B cell (primary cell): ENCODE data around the gene DNASE2. TPM values are rescaled to one million over a fixed set of nuclear protein-coding genes. Genes with fewer than 3 reads are reported as not detected.

Experiments used
- polyA plus RNA-seq: library from polyadenylated mRNA; depleted of rRNA; stranded (reverse); fragments of >200 nt; gene quantifications from 2 replicates; pipeline ENCODE4 v1.2.3, GENCODE V29; 2012
- small RNA-seq: library from RNA; depleted of rRNA; stranded (forward); fragments of <200 nt; gene quantifications from one replicate; pipeline ENCODE3, GENCODE V24; 2012; ENCODE audit warnings: low replicate concordance, low read depth; ENCODE audit not compliant: insufficient read length
- total RNA-seq, 2 donors: library from RNA; stranded (reverse); fragments of 120-200 nt in 1 of 2; gene quantifications; 1 replicate in 1 of 2; 2 replicates in 1 of 2; pipeline versions ENCODE4 v1.2.3 to v1.2.4, GENCODE V29; 2013 to 2022

DNASE2 gene
- total and polyA plus RNA-seq, 2 donors (not counting 1 experiment from before 2014, with no cell fraction given) = 24.9 to 26.6 TPM

Small RNA genes lying within 50 kb of the gene (small RNA-seq; reads per million reads assigned to genes)
- gene MIR5695 (not detected), gene MIR6794 (not detected)

Other genes starting within 250 kb of the DNASE2 start
- 252 and 256 TPM in 2 replicates for gene MAN2B1, start 214.7 kb downstream of the DNASE2 start, total RNA-seq
- gene MAN2B1, start 214.7 kb downstream of the DNASE2 start, polyA plus RNA-seq = 183 and 188 TPM in 2 replicates
- 24.6 and 25.8 TPM in 2 replicates for gene WDR83, start 214.6 kb downstream of the DNASE2 start, total RNA-seq
- gene WDR83, start 214.6 kb downstream of the DNASE2 start, polyA plus RNA-seq = 15.2 and 16.3 TPM in 2 replicates
- gene DHPS, start 199.6 kb downstream of the DNASE2 start, total RNA-seq = 187 and 200 TPM in 2 replicates
- 204 and 216 TPM in 2 replicates for gene DHPS, start 199.6 kb downstream of the DNASE2 start, polyA plus RNA-seq
- gene GNG14, start 193.5 kb downstream of the DNASE2 start, total RNA-seq = not detected in 2 replicates
- not detected in 2 replicates for gene GNG14, start 193.5 kb downstream of the DNASE2 start, polyA plus RNA-seq
- 4.7 and 5.2 TPM in 2 replicates for gene FBXW9, start 184.8 kb downstream of the DNASE2 start, total RNA-seq
- 4.0 and 4.7 TPM in 2 replicates for gene FBXW9, start 184.8 kb downstream of the DNASE2 start, polyA plus RNA-seq
- 73.7 and 76.3 TPM in 2 replicates for gene TNPO2, start 157.5 kb downstream of the DNASE2 start, total RNA-seq
- 85.6 and 89.0 TPM in 2 replicates for gene TNPO2, start 157.5 kb downstream of the DNASE2 start, polyA plus RNA-seq
- 199 and 207 TPM in 2 replicates for gene TRIR, start 146.8 kb downstream of the DNASE2 start, total RNA-seq
- gene TRIR, start 146.8 kb downstream of the DNASE2 start, polyA plus RNA-seq = 270 and 305 TPM in 2 replicates
- gene GET3, start 144.0 kb downstream of the DNASE2 start, total RNA-seq = 30.7 and 37.2 TPM in 2 replicates
- gene GET3, start 144.0 kb downstream of the DNASE2 start, polyA plus RNA-seq = 45.5 and 61.7 TPM in 2 replicates
- not detected in 2 replicates for gene BEST2, start 129.7 kb downstream of the DNASE2 start, total RNA-seq
- 0.07 TPM in 1 of 2 replicates, not detected in the other for gene BEST2, start 129.7 kb downstream of the DNASE2 start, polyA plus RNA-seq
- 31.6 and 33.4 TPM in 2 replicates for gene HOOK2, start 105.9 kb downstream of the DNASE2 start, total RNA-seq
- gene HOOK2, start 105.9 kb downstream of the DNASE2 start, polyA plus RNA-seq = 30.3 and 35.7 TPM in 2 replicates
- gene JUNB, start 90.0 kb downstream of the DNASE2 start, total RNA-seq = 196 and 206 TPM in 2 replicates
- gene JUNB, start 90.0 kb downstream of the DNASE2 start, polyA plus RNA-seq = 1,407 and 4,055 TPM in 2 replicates
- 45.1 and 45.5 TPM in 2 replicates for gene PRDX2, start 79.6 kb downstream of the DNASE2 start, total RNA-seq
- 44.3 and 66.1 TPM in 2 replicates for gene PRDX2, start 79.6 kb downstream of the DNASE2 start, polyA plus RNA-seq
- gene THSD8, start 79.4 kb downstream of the DNASE2 start, total RNA-seq = 2.1 TPM in 1 of 2 replicates, not detected in the other
- not detected in 2 replicates for gene THSD8, start 79.4 kb downstream of the DNASE2 start, polyA plus RNA-seq
- gene RNASEH2A, start 74.9 kb downstream of the DNASE2 start, total RNA-seq = 16.9 and 18.9 TPM in 2 replicates
- gene RNASEH2A, start 74.9 kb downstream of the DNASE2 start, polyA plus RNA-seq = 13.0 and 14.5 TPM in 2 replicates
- gene RTBDN, start 46.9 kb downstream of the DNASE2 start, total RNA-seq = not detected in 2 replicates
- not detected in 2 replicates for gene RTBDN, start 46.9 kb downstream of the DNASE2 start, polyA plus RNA-seq
- 0.39 and 1.2 TPM in 2 replicates for gene MAST1, start 42.9 kb downstream of the DNASE2 start, total RNA-seq
- gene MAST1, start 42.9 kb downstream of the DNASE2 start, polyA plus RNA-seq = 0.36 and 1.1 TPM in 2 replicates
- gene KLF1, start 5.8 kb upstream of the DNASE2 start, total RNA-seq = not detected in 2 replicates
- not detected in 2 replicates for gene KLF1, start 5.8 kb upstream of the DNASE2 start, polyA plus RNA-seq
- gene GCDH, start 9.7 kb upstream of the DNASE2 start, total RNA-seq = 61.2 and 63.2 TPM in 2 replicates
- 47.8 and 48.9 TPM in 2 replicates for gene GCDH, start 9.7 kb upstream of the DNASE2 start, polyA plus RNA-seq
- not detected in 2 replicates for gene SYCE2, start 37.8 kb upstream of the DNASE2 start, total RNA-seq
- gene SYCE2, start 37.8 kb upstream of the DNASE2 start, polyA plus RNA-seq = 0.17 TPM in 1 of 2 replicates, not detected in the other
- gene FARSA, start 52.3 kb upstream of the DNASE2 start, total RNA-seq = 50.1 and 50.9 TPM in 2 replicates
- gene FARSA, start 52.3 kb upstream of the DNASE2 start, polyA plus RNA-seq = 21.2 and 26.4 TPM in 2 replicates
- 214 and 237 TPM in 2 replicates for gene CALR, start 57.2 kb upstream of the DNASE2 start, total RNA-seq
- 385 and 709 TPM in 2 replicates for gene CALR, start 57.2 kb upstream of the DNASE2 start, polyA plus RNA-seq
- gene RAD23A, start 64.4 kb upstream of the DNASE2 start, total RNA-seq = 89.0 and 100 TPM in 2 replicates
- 106 and 123 TPM in 2 replicates for gene RAD23A, start 64.4 kb upstream of the DNASE2 start, polyA plus RNA-seq
- gene GADD45GIP1, start 75.8 kb upstream of the DNASE2 start, total RNA-seq = 11.7 and 12.6 TPM in 2 replicates
- gene GADD45GIP1, start 75.8 kb upstream of the DNASE2 start, polyA plus RNA-seq = 12.9 and 17.5 TPM in 2 replicates
- not detected in 2 replicates for gene DAND5, start 88.1 kb upstream of the DNASE2 start, total RNA-seq
- not detected in 2 replicates for gene DAND5, start 88.1 kb upstream of the DNASE2 start, polyA plus RNA-seq
- 4.8 and 5.6 TPM in 2 replicates for gene NFIX, start 114.0 kb upstream of the DNASE2 start, total RNA-seq
- 0.45 and 0.69 TPM in 2 replicates for gene NFIX, start 114.0 kb upstream of the DNASE2 start, polyA plus RNA-seq
- gene LYL1, start 221.4 kb upstream of the DNASE2 start, total RNA-seq = 124 and 125 TPM in 2 replicates
- 94.2 and 112 TPM in 2 replicates for gene LYL1, start 221.4 kb upstream of the DNASE2 start, polyA plus RNA-seq
- gene TRMT1, start 235.3 kb upstream of the DNASE2 start, total RNA-seq = 81.6 and 91.8 TPM in 2 replicates
- 281 and 284 TPM in 2 replicates for gene TRMT1, start 235.3 kb upstream of the DNASE2 start, polyA plus RNA-seq
- 25.9 and 30.6 TPM in 2 replicates for gene NACC1, start 236.8 kb upstream of the DNASE2 start, total RNA-seq
- gene NACC1, start 236.8 kb upstream of the DNASE2 start, polyA plus RNA-seq = 16.8 and 27.5 TPM in 2 replicates